ENCODE measurements around the gene FAM13A. TPM values are rescaled to one million over a fixed set of nuclear protein-coding genes. Genes with fewer than 3 reads are reported as not detected.

The FAM13A gene
- total and polyA plus RNA-seq, 10 of the 15 experiments (the other 5 are each of a cell fraction or from before 2014, with no cell fraction given): 0.05 to 1.8 (median 0.27) TPM; not detected in 1

GRCh38 chr4:88742561-88742960 lies 314.4 kb downstream of the FAM13A start:
- no peak for FAIRE-seq

GRCh38 chr4:88738180-88738579 lies 318.8 kb downstream of the FAM13A start:
- no peak for FAIRE-seq
- WGBS (ENCODE audit: insufficient coverage, insufficient replicate concordance, low lambda C conversion rate, missing lambda C conversion rate): 68% methylated on average over 4 of the region's 4 CpGs
- no peaks in the 10 kb centered on the region for H3K9me3 ChIP-seq (replicated peaks; ENCODE audit: control insufficient read depth, insufficient read depth, low read length)
- intact Hi-C loops (cut with micrococcal nuclease; ENCODE audit: unreplicated experiment) (no loop called here), in situ Hi-C loops (cut with MboI) (no loop called here)
- POLR2A ChIA-PET: no interaction called here
- RAD21 ChIA-PET (ENCODE audit: unreplicated experiment): no interaction called here
- ATAC-seq: no peak
- no peak overlapping the region for H3K9ac ChIP-seq (ENCODE audit: control insufficient read depth, insufficient read depth, low read length)
- SMC1A ChIA-PET (ENCODE audit: uncharacterized antibody, unreplicated experiment): interaction anchor here (1.1 kb wide), 1 partner anchor 18 kb away, joined by 3 read pairs; no protein-coding TSS in a partner anchor
- no peak overlapping the region for H3K27ac ChIP-seq (ENCODE audit: control insufficient read depth, insufficient read depth)
- CTCF ChIA-PET: interaction anchor here (0.5 to 0.9 kb wide), 2 partner anchors 49 to 384 kb away, joined by 3 read pairs; no protein-coding TSS in a partner anchor
- no peaks in the 10 kb centered on the region for H3K36me3 ChIP-seq (ENCODE audit: control insufficient read depth in 2 of 2, insufficient read depth in 2 of 2, low read length in 1 of 2)
- no peak overlapping the region for H2AFZ ChIP-seq (ENCODE audit: control insufficient read depth, low read depth, low read length)
- H3K4me1 ChIP-seq (ENCODE audit: control insufficient read depth, insufficient read depth, low read length): no peaks in the 10 kb centered on the region
- DNase-seq (ENCODE audit: low read depth, low spot score): no peak
- H3K4me3 ChIP-seq: no peak overlapping the region
- BruUV-seq (replicated peaks): no TSS peak
- no peaks in the 10 kb centered on the region for H4K20me1 ChIP-seq (ENCODE audit: control insufficient read depth, insufficient read depth)
- no peaks in the 10 kb centered on the region for H3K27me3 ChIP-seq (replicated peaks in 1 of 2; ENCODE audit: control insufficient read depth in 2 of 2, insufficient read depth in 2 of 2, low read length in 1 of 2)
- no peak overlapping the region for H3K4me2 ChIP-seq (ENCODE audit: control insufficient read depth, insufficient read depth)
- H3K79me2 ChIP-seq (ENCODE audit: control insufficient read depth, insufficient read depth, low read length): no peaks in the 10 kb centered on the region
- TF ChIP-seq ZNF274 (IDR thresholded peaks at IDR 0.05; ENCODE audit: insufficient read depth, insufficient read length) (no peak), RFX5 (IDR thresholded peaks at IDR 0.05; ENCODE audit: low read depth, low read length) (no peak), NBN (IDR thresholded peaks at IDR 0.05) (no peak), CREB1 (IDR thresholded peaks at IDR 0.05; ENCODE audit: low read depth) (no peak), MXI1 (IDR thresholded peaks at IDR 0.05; ENCODE audit: low read depth, low read length) (no peak), GATAD2B (conservative IDR thresholded peaks at IDR 0.05; ENCODE audit: low read depth) (no peak), ZBTB11 (CRISPR knock-in tag; IDR thresholded peaks at IDR 0.05) (no peak), FOXK2 (IDR thresholded peaks at IDR 0.05) (no peak), ZBTB4 (CRISPR knock-in tag; IDR thresholded peaks at IDR 0.05) (no peak), IRF4 (IDR thresholded peaks at IDR 0.05; ENCODE audit: low read depth, low read length) (no peak), RELA (IDR thresholded peaks at IDR 0.05; ENCODE audit: borderline replicate concordance, partially characterized antibody) (no peak)

More at GRCh38 chr4:88742561-88742960, 314.4 kb downstream of the FAM13A start:
- Histone ChIP-seq H3K4me1 (ENCODE audit: control insufficient read depth, insufficient read depth, low read length) (no peaks in the 10 kb centered on the region), H3K4me3 (no peak overlapping the region), H3K9ac (ENCODE audit: control insufficient read depth, insufficient read depth, low read length) (no peak overlapping the region), H3K79me2 (ENCODE audit: control insufficient read depth, insufficient read depth, low read length) (no peaks in the 10 kb centered on the region), H3K4me2 (ENCODE audit: control insufficient read depth, insufficient read depth) (no peak overlapping the region), H3K36me3 (ENCODE audit: control insufficient read depth in 2 of 2, insufficient read depth in 2 of 2, low read length in 1 of 2) (no peaks in the 10 kb centered on the region), H4K20me1 (ENCODE audit: control insufficient read depth, insufficient read depth) (no peaks in the 10 kb centered on the region), H2AFZ (ENCODE audit: control insufficient read depth, low read depth, low read length) (no peak overlapping the region), H3K27ac (ENCODE audit: control insufficient read depth, insufficient read depth) (no peak overlapping the region), H3K9me3 (replicated peaks; ENCODE audit: control insufficient read depth, insufficient read depth, low read length) (no peaks in the 10 kb centered on the region), H3K27me3 (replicated peaks in 1 of 2; ENCODE audit: control insufficient read depth in 2 of 2, insufficient read depth in 2 of 2, low read length in 1 of 2) (no peaks in the 10 kb centered on the region)
- intact Hi-C loops (cut with micrococcal nuclease; ENCODE audit: unreplicated experiment) (no loop called here), in situ Hi-C loops (cut with MboI) (no loop called here)
- no peak for TF ChIP-seq IKZF2 (IDR thresholded peaks at IDR 0.05)
- TF ChIP-seq IRF4 (IDR thresholded peaks at IDR 0.05; ENCODE audit: low read depth, low read length): no peak
- no peak for TF ChIP-seq NFIC (IDR thresholded peaks at IDR 0.05; ENCODE audit: low read depth, low read length)
- SMC1A ChIA-PET (ENCODE audit: uncharacterized antibody, unreplicated experiment): interaction anchor here (1.6 to 1.7 kb wide), 2 partner anchors 15 to 210 kb away, joined by 3 to 6 read pairs; no protein-coding TSS in a partner anchor
- ATAC-seq: no peak
- DNase-seq (ENCODE audit: low read depth, low spot score): no peak
- POLR2A ChIA-PET: no interaction called here
- RAD21 ChIA-PET (ENCODE audit: unreplicated experiment): interaction anchor here (0.6 to 1.1 kb wide), 2 partner anchors 10 to 37 kb away, joined by 3 to 4 read pairs; no protein-coding TSS in a partner anchor
- no TSS peak for BruUV-seq (replicated peaks)
- CTCF ChIA-PET: no interaction called here
- 14% methylated on average over 2 of the region's 2 CpGs for WGBS (ENCODE audit: insufficient coverage, insufficient replicate concordance, low lambda C conversion rate, missing lambda C conversion rate)

Measured in GM12878 (cell line).